ENCODE measurements around the gene SELPLG. TPM values are rescaled to one million over a fixed set of nuclear protein-coding genes. Genes with fewer than 3 reads are reported as not detected.
A peak's percentile ranks its signal among the peaks of the same experiment; 100 is the strongest.

Gene SELPLG
- total RNA-seq, 4 donors from 2014 or later: 2.5 to 10.1 (median 5.6) TPM

DNA sequence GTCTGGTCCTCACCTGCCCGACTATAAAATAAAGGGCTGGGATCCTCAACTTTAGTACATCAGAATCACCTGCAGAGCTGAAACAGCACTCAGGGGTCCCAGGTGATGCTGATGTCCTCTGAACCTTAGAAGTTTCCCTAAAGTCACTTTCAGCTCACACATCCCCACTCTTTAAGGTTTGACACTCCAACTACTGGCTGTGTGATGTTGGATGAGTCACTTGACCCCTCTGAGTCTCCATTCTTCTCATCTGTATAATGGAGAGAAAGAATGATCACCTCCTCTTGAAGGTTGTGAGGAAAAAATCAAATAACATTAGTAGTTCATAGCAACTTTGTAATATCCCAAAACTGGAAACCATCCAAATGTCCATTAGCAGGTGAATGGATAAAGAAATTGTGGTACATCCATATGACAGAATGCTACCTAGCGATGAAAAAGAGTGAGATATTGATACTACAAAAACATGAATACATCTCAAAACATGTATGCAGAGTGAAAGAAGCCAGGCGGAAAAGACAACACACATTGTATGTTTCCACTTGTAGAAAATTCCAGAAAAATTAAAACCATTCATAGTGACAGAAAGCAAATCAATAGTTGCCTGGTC is 49.1 kb downstream of the SELPLG start:
- TF ChIP-seq POLR2A (IDR thresholded peaks at IDR 0.05) (no peak), CTCF (IDR thresholded peaks at IDR 0.05) (no peak)

GRCh38 chr12:108583991-108584390 is 49.7 kb downstream of the SELPLG start:
- H3K9me3 ChIP-seq: no peaks in the 10 kb centered on the region
- no peak for DNase-seq
- intact Hi-C loops (cut with DNase I): no loop called here
- no peaks in the 10 kb centered on the region for H3K36me3 ChIP-seq
- H3K4me1 ChIP-seq: peaks cover under 1 to 14% (median under 1%) of the 10 kb centered on the region in 3 donors
- H3K4me3 ChIP-seq: no peak overlapping the region
- WGBS, 2 donors: 60 to 73% methylated on average over 2 to 5 of the region's 7 CpGs
- TF ChIP-seq POLR2A (IDR thresholded peaks at IDR 0.05) (no peak), CTCF (IDR thresholded peaks at IDR 0.05) (no peak)
- H3K27me3 ChIP-seq: peaks cover 0 to under 1% (median 0%) of the 10 kb centered on the region in 4 donors
- peak overlapping the region in 1 of 4 donors; percentile 29 for H3K27ac ChIP-seq

More for the DNA sequence above, 49.1 kb downstream of the SELPLG start:
- H3K27me3 ChIP-seq: peaks cover 0 to 6% (median 0%) of the 10 kb centered on the region in 4 donors
- H3K36me3 ChIP-seq: no peaks in the 10 kb centered on the region
- intact Hi-C loops (cut with DNase I): no loop called here
- no peak for DNase-seq
- WGBS, 2 donors: 70 to 94% methylated on average over 3 of the region's 3 CpGs
- H3K9me3 ChIP-seq: no peaks in the 10 kb centered on the region
- H3K27ac ChIP-seq: no peak overlapping the region
- no peak overlapping the region for H3K4me3 ChIP-seq
- peaks cover 4 to 20% (median 5%) of the 10 kb centered on the region in 3 donors for H3K4me1 ChIP-seq

GRCh38 chr12:108582978-108583770 is 50.5 kb downstream of the SELPLG start:
- Histone ChIP-seq H3K27me3 (no peaks in the 10 kb centered on the region), H3K9me3 (no peaks in the 10 kb centered on the region), H3K4me1 (peaks cover 0 to 8% (median 0%) of the 10 kb centered on the region in 3 donors), H3K27ac (peak overlapping the region in 1 of 4 donors; percentile 29), H3K36me3 (no peaks in the 10 kb centered on the region), H3K4me3 (no peak overlapping the region)
- WGBS, 2 donors: 88 to 92% methylated on average over 5 to 7 of the region's 10 CpGs
- intact Hi-C loops (cut with DNase I): no loop called here
- TF ChIP-seq POLR2A (IDR thresholded peaks at IDR 0.05) (no peak), CTCF (IDR thresholded peaks at IDR 0.05) (no peak)
- no peak for DNase-seq

GRCh38 chr12:108582509-108582908 is 51.2 kb downstream of the SELPLG start:
- Histone ChIP-seq H3K27me3 (no peaks in the 10 kb centered on the region), H3K4me1 (peaks cover 0 to 8% (median 0%) of the 10 kb centered on the region in 3 donors), H3K27ac (peak overlapping the region in 1 of 4 donors; percentile 4), H3K36me3 (no peaks in the 10 kb centered on the region), H3K4me3 (no peak overlapping the region), H3K9me3 (no peaks in the 10 kb centered on the region)
- no peak for DNase-seq
- intact Hi-C loops (cut with DNase I): no loop called here
- TF ChIP-seq POLR2A (IDR thresholded peaks at IDR 0.05) (no peak), CTCF (IDR thresholded peaks at IDR 0.05) (no peak)
- WGBS, 2 donors: 76% methylated on average over 6 of the region's 9 CpGs; no CpG with 5 or more reads in 1 of the 2 donors
